Adrenal gland (tissue), 12 donors: Measurements from ENCODE around the gene PNPLA1. TPM values are rescaled to one million over a fixed set of nuclear protein-coding genes. Genes with fewer than 3 reads are reported as not detected.
A peak's percentile ranks its signal among the peaks of the same experiment; 100 is the strongest.

ENCODE experiments used
- DNase-seq, 7 donors: peaks; one replicate each; pipeline ENCODE4 v3.0.0-alpha.2; 2019 to 2020
- H3K27ac ChIP-seq, 5 donors: fragments of 200-600 bp; sonication (generic) in 4 of 5; 1 replicate in 3 of 5; 2 replicates in 2 of 5; pipeline versions ENCODE4 v1.5.1 to v1.8.0; 2016 to 2020; ENCODE audit warnings: mild to moderate bottlenecking in 1 of 5
- H3K27me3 ChIP-seq: fragments of 200-600 bp; 2 replicates; pipeline ENCODE4 v1.8.0; 2021
- H3K36me3 ChIP-seq, 2 donors: fragments of 200-600 bp; replicated peaks in 1 of 2; 1 replicate in 1 of 2; 2 replicates in 1 of 2; pipeline versions ENCODE4 v1.5.1 to v1.8.0; 2018 to 2022
- H3K4me1 ChIP-seq, 2 donors: fragments of 200-600 bp; replicated peaks in 1 of 2; 1 replicate in 1 of 2; 2 replicates in 1 of 2; pipeline versions ENCODE4 v1.5.1 to v1.8.0; 2018 to 2021
- H3K4me3 ChIP-seq, 4 donors: fragments of 200-600 bp; sonication (generic) in 3 of 4; one replicate each; pipeline ENCODE4 v1.5.1; 2016 to 2018
- H3K9me3 ChIP-seq, 3 donors: fragments of 200-600 bp; sonication (generic) in 1 of 3; replicated peaks in 1 of 3; 1 replicate in 2 of 3; 2 replicates in 1 of 3; pipeline versions ENCODE4 v1.5.1 to v1.8.0; 2016 to 2021
- CTCF ChIP-seq, 6 experiments: fragments of 450-650 bp in 4 of 6; fragments of 200-600 bp in 2 of 6; sonication (generic) in 1 of 6; IDR thresholded peaks; 1 replicate in 5 of 6; 2 replicates in 1 of 6; pipeline versions ENCODE4 v1.5.1 to v1.8.0; 2016 to 2021; ENCODE audit warnings: antibody characterized with exemption in 6 of 6, mild to moderate bottlenecking in 2 of 6, moderate library complexity in 1 of 6
- POLR2A ChIP-seq, 2 donors: fragments of 450-650 bp; IDR thresholded peaks; one replicate each; pipeline ENCODE4 v1.6.1; 2017; ENCODE audit warnings: antibody characterized with exemption in 2 of 2, mild to moderate bottlenecking in 2 of 2, moderate library complexity in 1 of 2
- WGBS, 4 donors: extraction: QIAGEN DNeasy Blood & Tissue Kit in 2 of 4; methylation state at CpG; one replicate each; pipeline versions ENCODE4 v1.1.5 to v1.1.7; 2013 to 2017; 5-methylcytosine and 5-hydroxymethylcytosine counted together
- intact Hi-C, 2 donors: fragments of 100-400 bp; cut with DNase I; formaldehyde crosslinking; loops; one replicate each; pipeline versions ENCODE4 v1.14.1 to v1.15.0; 2022 to 2023
- polyA plus RNA-seq, 3 donors: library from polyadenylated mRNA; stranded (reverse); fragments of 200-250 nt in 2 of 3; fragments of 350-450 nt in 1 of 3; fragmentation: Illumina TruSeq in 1 of 3; extraction: RNeasy Lipid Tissue Mini Kit (QIAGEN cat#74804) in 1 of 3; gene quantifications; one replicate each; pipeline ENCODE4 v1.2.3, GENCODE V29; 2013 to 2014
- total RNA-seq, 9 donors: library from RNA; depleted of rRNA in 4 of 9; stranded (reverse); fragments of >200 nt in 4 of 9; fragments of 120-200 nt in 1 of 9; fragmentation: NEBNext Ultra II Directional in 1 of 9; extraction: Animal tissue kit (Norgen Biotek cat#: 25700) in 1 of 9; gene quantifications; one replicate each; pipeline versions ENCODE4 v1.1.0 to v1.2.4, GENCODE V29; 2013 to 2023
- donor health status: healthy with polysubstance abuse.
- donor health status: Bipolar disorder and iron deficiency.
- donor health status: DM: yes; HTN: yes; CAD: no.
- donor health status: DM: no; HTN: no; CAD: no.
- donor health status: DM: no; HTN: no; CAD: no.
- donor health status: DM: yes; HTN: yes; CAD: no.

Gene PNPLA1
- total and polyA plus RNA-seq, 12 donors, result 0.11 to 1.6 (median 0.29) TPM; not detected in 6

GRCh38 chr6:36314221-36315014 is 44.6 kb downstream of the PNPLA1 start:
- no peak for TF ChIP-seq POLR2A (IDR thresholded peaks at IDR 0.05)
- H3K27ac ChIP-seq, result no peak overlapping the region
- WGBS, 4 donors, result 76 to 89% (median 84%) methylated on average over 3 of the region's 3 CpGs
- H3K4me3 ChIP-seq, result no peak overlapping the region
- H3K36me3 ChIP-seq, result no peaks in the 10 kb centered on the region
- no peaks in the 10 kb centered on the region for H3K4me1 ChIP-seq
- H3K27me3 ChIP-seq, result no peaks in the 10 kb centered on the region
- no peaks in the 10 kb centered on the region for H3K9me3 ChIP-seq
- DNase-seq, result no peak
- intact Hi-C loops, result no loop called here

- intact Hi-C loops, result no loop called here
- no peaks in the 10 kb centered on the region for H3K36me3 ChIP-seq
- no peak for TF ChIP-seq POLR2A (IDR thresholded peaks at IDR 0.05)
- TF ChIP-seq CTCF (IDR thresholded peaks at IDR 0.05), result no peak
- no peak for DNase-seq
- no peaks in the 10 kb centered on the region for H3K27me3 ChIP-seq
- no peaks in the 10 kb centered on the region for H3K4me1 ChIP-seq
- no peaks in the 10 kb centered on the region for H3K9me3 ChIP-seq
- WGBS, 4 donors, result 86 to 98% (median 91%) methylated on average over 2 to 5 of the region's 5 CpGs
- H3K27ac ChIP-seq, result no peak overlapping the region
- no peak overlapping the region for H3K4me3 ChIP-seq
These were observed 46.1 kb downstream of the PNPLA1 start for GRCh38 chr6:36315921-36316320.

DNA sequence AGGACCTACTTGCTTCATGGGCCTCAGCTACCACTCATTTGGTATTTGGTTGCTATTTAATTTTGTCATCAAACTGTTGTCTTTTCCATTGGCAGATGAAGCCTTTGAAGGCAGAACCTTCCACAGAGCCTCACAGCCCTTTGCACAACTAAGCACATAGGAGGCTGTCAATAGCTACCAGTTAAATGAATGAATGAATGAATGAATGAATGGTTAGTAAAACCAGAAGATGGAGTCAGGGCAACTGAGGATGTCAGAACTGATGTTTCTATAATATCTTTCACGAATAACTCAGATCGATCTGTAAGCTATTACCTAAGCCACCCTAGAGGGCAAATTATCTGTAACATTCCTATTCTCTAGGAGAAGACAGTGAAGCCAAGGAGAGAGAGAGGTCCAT is 47.8 kb downstream of the PNPLA1 start:
- WGBS, 4 donors, result 92 to 94% (median 93%) methylated on average over 2 of the region's 2 CpGs
- Histone ChIP-seq H3K4me1 (no peaks in the 10 kb centered on the region), H3K9me3 (no peaks in the 10 kb centered on the region), H3K4me3 (no peak overlapping the region), H3K36me3 (no peaks in the 10 kb centered on the region), H3K27me3 (no peaks in the 10 kb centered on the region), H3K27ac (no peak overlapping the region)
- TF ChIP-seq POLR2A (IDR thresholded peaks at IDR 0.05) (no peak), CTCF (IDR thresholded peaks at IDR 0.05) (no peak)
- DNase-seq, result no peak
- intact Hi-C loops, result no loop called here

- Histone ChIP-seq H3K27ac (no peak overlapping the region), H3K4me1 (no peaks in the 10 kb centered on the region), H3K9me3 (no peaks in the 10 kb centered on the region), H3K36me3 (no peaks in the 10 kb centered on the region), H3K27me3 (no peaks in the 10 kb centered on the region), H3K4me3 (no peak overlapping the region)
- peak in 2 of 7 donors; percentile 39 to 44 for DNase-seq
- intact Hi-C loops, result no loop called here
- no peak for TF ChIP-seq CTCF (IDR thresholded peaks at IDR 0.05)
- TF ChIP-seq POLR2A (IDR thresholded peaks at IDR 0.05), result no peak
- 63 to 72% (median 70%) methylated on average over 6 of the region's 6 CpGs for WGBS, 4 donors
These were observed 49.0 kb downstream of the PNPLA1 start for GRCh38 chr6:36318690-36319435.
